AG04450 (cell line): ENCODE results near the gene NRL. TPM values are rescaled to one million over a fixed set of nuclear protein-coding genes. Genes with fewer than 3 reads are reported as not detected.

ENCODE experiments used
- CTCF ChIA-PET: fragments of 300-600, 350-600 bp; formaldehyde crosslinking; extraction: SDS; loops from one replicate; lab custom pipeline; 2022; ENCODE audit warnings: antibody characterized with exemption, inconsistent platforms; lab: Charles Lee
- POLR2A ChIA-PET: fragments of 350-600 bp; formaldehyde crosslinking; extraction: SDS; loops from one replicate; lab custom pipeline; 2021; ENCODE audit warnings: antibody characterized with exemption, inconsistent platforms; lab: Yijun Ruan, JAX
- DNase-seq: peaks from one replicate; pipeline ENCODE4 v3.0.0-alpha.2; 2011; ENCODE audit warnings: low read depth, low spot score
- H3K27ac ChIP-seq: one replicate; pipeline ENCODE4 v1.5.1; 2012; ENCODE audit warnings: low read depth, low read length, control low read depth
- H3K27me3 ChIP-seq: one replicate; pipeline ENCODE4 v1.6.0; 2012; ENCODE audit warnings: low read length; ENCODE audit not compliant: control insufficient read depth, insufficient read depth
- H3K4me3 ChIP-seq: 2 replicates; pipeline ENCODE4 v1.5.1; 2011; ENCODE audit warnings: mild to moderate bottlenecking, low read depth, low read length, control low read depth
- H3K9me3 ChIP-seq: 2 replicates; pipeline ENCODE4 v1.5.1; 2012; ENCODE audit warnings: low read length; ENCODE audit not compliant: control insufficient read depth, insufficient read depth
- CTCF ChIP-seq: IDR thresholded peaks from 2 replicates; pipeline ENCODE4 v1.5.1; 2011; ENCODE audit warnings: low read depth, low read length, control low read depth, inconsistent platforms
- polyA plus RNA-seq: library from polyadenylated mRNA; depleted of rRNA; stranded (reverse); fragments of >200 nt; gene quantifications from 2 replicates; pipeline ENCODE4 v1.2.3, GENCODE V29; 2011

The NRL gene
- polyA plus RNA-seq, 1 experiment: 0.41 TPM

GRCh38 chr14:24057867-24058259, 56.9 kb downstream of the NRL start:
- Histone ChIP-seq H3K9me3 (no peaks in the 10 kb centered on the region), H3K4me3 (no peak overlapping the region), H3K27ac (no peak overlapping the region), H3K27me3 (peaks cover 35% of the 10 kb centered on the region)
- ChIA-PET CTCF (interaction anchor here (0.7 to 4.6 kb wide), 19 partner anchors 9 to 374 kb away, joined by 3 to 196 read pairs (median 7); partner anchors contain the start of genes CIDEB, DCAF11, IRF9 and NRL), POLR2A (interaction anchor here (0.9 to 1.6 kb wide), 4 partner anchors 23 to 185 kb away, joined by 4 to 9 read pairs (median 5); partner anchors contain the start of gene TINF2)
- DNase-seq: no peak
- no peak for TF ChIP-seq CTCF

GRCh38 chr14:24057271-24057670, 57.5 kb downstream of the NRL start:
- Histone ChIP-seq H3K4me3 (no peak overlapping the region), H3K27ac (no peak overlapping the region), H3K27me3 (peaks cover 36% of the 10 kb centered on the region), H3K9me3 (no peaks in the 10 kb centered on the region)
- no peak for DNase-seq
- TF ChIP-seq CTCF: no peak; the same call in 1 of the 2 replicates
- CTCF ChIA-PET: interaction anchor here (1.3 to 4.6 kb wide), 12 partner anchors 16 to 374 kb away, joined by 3 to 196 read pairs (median 14); partner anchors contain the start of genes CIDEB, DCAF11, IRF9 and NRL
- POLR2A ChIA-PET: interaction anchor here (1.6 kb wide), 1 partner anchor 185 kb away, joined by 4 read pairs; the partner anchor contains the start of gene TINF2

GRCh38 chr14:24056800-24057184, 58.0 kb downstream of the NRL start:
- Histone ChIP-seq H3K4me3 (no peak overlapping the region), H3K27ac (no peak overlapping the region), H3K27me3 (peaks cover 36% of the 10 kb centered on the region), H3K9me3 (no peaks in the 10 kb centered on the region)
- no peak for DNase-seq
- POLR2A ChIA-PET: no interaction called here
- CTCF ChIA-PET: interaction anchor here (1.1 to 4.6 kb wide), 9 partner anchors 9 to 251 kb away, joined by 3 to 196 read pairs (median 22); partner anchors contain the start of genes CIDEB, DCAF11, IRF9 and NRL
- no peak for TF ChIP-seq CTCF

GRCh38 chr14:24055971-24056799, 58.6 kb downstream of the NRL start:
- H3K27me3 ChIP-seq: peaks cover 40% of the 10 kb centered on the region
- H3K9me3 ChIP-seq: no peaks in the 10 kb centered on the region
- CTCF ChIA-PET: interaction anchor here (1.0 to 4.6 kb wide), 8 partner anchors 9 to 252 kb away, joined by 3 to 196 read pairs (median 22); partner anchors contain the start of genes CIDEB, DCAF11, IRF9 and NRL
- TF ChIP-seq CTCF: no peak
- no peak overlapping the region for H3K4me3 ChIP-seq
- DNase-seq: no peak
- POLR2A ChIA-PET: interaction anchor here (0.6 kb wide), 1 partner anchor 1466 kb away, joined by 3 read pairs; no protein-coding TSS in a partner anchor
- no peak overlapping the region for H3K27ac ChIP-seq
